ENCODE data around the gene SPINK4.

Gene SPINK4

DNA sequence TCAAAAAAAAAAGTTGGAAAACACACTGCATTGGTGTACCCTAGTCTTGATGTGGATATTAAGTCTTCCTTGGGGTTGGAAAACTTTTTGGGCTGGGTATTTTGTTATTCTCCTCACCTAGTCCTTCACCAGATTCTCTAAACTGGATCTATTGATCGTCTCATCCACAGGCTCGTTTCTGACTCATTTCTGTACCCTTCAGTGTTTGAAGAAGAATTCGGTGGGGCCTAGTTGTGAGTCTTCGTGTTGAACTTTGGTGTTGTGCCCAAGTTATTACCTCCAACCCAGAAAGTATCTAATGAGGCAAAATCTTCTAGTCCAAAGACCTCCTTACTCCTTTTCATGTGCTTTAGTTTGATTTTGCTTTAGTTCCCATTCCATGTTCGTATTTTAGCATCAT, 51.9 kb downstream of the SPINK4 start:
- no peak for DNase-seq (ENCODE audit: low spot score)

GRCh38 chr9:33293782-33294181, 53.8 kb downstream of the SPINK4 start:
- DNase-seq (ENCODE audit: low spot score) = no peak

DNA sequence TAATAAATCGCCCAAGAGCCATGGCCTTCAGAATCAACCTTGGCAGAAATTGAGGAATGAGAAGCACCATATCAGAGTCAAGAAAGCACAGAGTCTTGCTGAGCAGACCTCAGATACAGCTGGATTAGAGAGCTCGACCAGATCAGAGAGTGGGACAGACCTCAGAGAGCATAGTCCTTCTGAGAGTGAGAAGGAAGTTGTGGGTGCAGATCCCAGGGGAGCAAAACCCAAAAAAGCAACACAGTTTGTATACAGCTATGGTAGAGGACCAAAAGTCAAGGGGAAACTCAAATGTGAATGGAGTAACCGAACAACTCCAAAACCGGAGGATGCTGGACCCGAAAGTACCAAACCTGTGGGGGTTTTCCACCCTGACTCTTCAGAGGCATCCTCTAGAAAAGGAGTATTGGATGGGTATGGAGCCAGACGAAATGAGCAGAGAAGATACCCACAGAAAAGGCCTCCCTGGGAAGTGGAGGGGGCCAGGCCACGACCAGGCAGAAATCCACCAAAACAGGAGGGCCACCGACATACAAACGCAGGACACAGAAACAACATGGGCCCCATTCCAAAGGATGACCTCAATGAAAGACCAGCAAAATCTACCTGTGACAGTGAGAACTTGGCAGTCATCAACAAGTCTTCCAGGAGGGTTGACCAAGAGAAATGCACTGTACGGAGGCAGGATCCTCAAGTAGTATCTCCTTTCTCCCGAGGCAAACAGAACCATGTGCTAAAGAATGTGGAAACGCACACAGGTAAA, 54.9 kb downstream of the SPINK4 start:
- no peak for DNase-seq (ENCODE audit: low spot score)

GRCh38 chr9:33295571-33295970, 55.6 kb downstream of the SPINK4 start:
- no peak for DNase-seq (ENCODE audit: low spot score)

- DNase-seq (ENCODE audit: low spot score) = no peak
Observed at GRCh38 chr9:33297432-33297831, 57.5 kb downstream of the SPINK4 start.

Measured in kidney capillary endothelial cell (primary cell).